HEK293 (cell line): ENCODE data around the gene CWC25.
A peak's percentile ranks its signal among the peaks of the same experiment; 100 is the strongest.

Experiments
- CTCF ChIA-PET: fragments of 350-600 bp; formaldehyde crosslinking; extraction: SDS; loops from one replicate; lab custom pipeline; 2021; ENCODE audit warnings: antibody characterized with exemption; lab: Yijun Ruan, JAX
- POLR2A ChIA-PET: fragments of 300-600 bp; formaldehyde crosslinking; extraction: SDS; loops from one replicate; lab custom pipeline; 2020; ENCODE audit warnings: antibody characterized with exemption, inconsistent platforms; lab: Yijun Ruan, JAX
- H3K27ac ChIP-seq: fragments of 200-500 bp; sonication (Bioruptor generic); 2 replicates; pipeline ENCODE4 v1.5.1; 2014; ENCODE audit warnings: low read depth, low read length, control low read depth, inconsistent platforms; ENCODE audit errors: extremely low read depth
- H3K36me3 ChIP-seq, 2 experiments: fragments of 200-500 bp in 1 of 2; sonication (Bioruptor generic) in 1 of 2; 1 replicate in 1 of 2; 2 replicates in 1 of 2; pipeline ENCODE4 v1.5.1; 2014 to 2017; ENCODE audit warnings: inconsistent platforms in 2 of 2, low read length in 2 of 2; ENCODE audit not compliant: control insufficient read depth in 2 of 2, insufficient read depth in 1 of 2
- H3K4me1 ChIP-seq: fragments of 200-500 bp; sonication (Bioruptor generic); 2 replicates; pipeline ENCODE4 v1.5.1; 2014; ENCODE audit warnings: mild to moderate bottlenecking, low read length, inconsistent platforms; ENCODE audit not compliant: control insufficient read depth, insufficient read depth
- H3K4me3 ChIP-seq: 2 replicates; pipeline ENCODE4 v1.5.1; 2011; ENCODE audit warnings: low read depth, mild to moderate bottlenecking, control low read depth, low read length, moderate library complexity
- H3K9me3 ChIP-seq: fragments of 200-500 bp; sonication (Bioruptor generic); 2 replicates; pipeline ENCODE4 v1.5.1; 2014; ENCODE audit warnings: low read depth, low read length, inconsistent platforms; ENCODE audit not compliant: control insufficient read depth, insufficient read depth
- KLF7 ChIP-seq: fragments of 450-650 bp; formaldehyde crosslinking; IDR thresholded peaks from 2 replicates; pipeline ENCODE4 v1.5.1; 2016; ENCODE audit warnings: missing biosample characterization, missing genetic modification characterization, borderline replicate concordance
- KLF8 ChIP-seq: fragments of 450-650 bp; formaldehyde crosslinking; IDR thresholded peaks from 2 replicates; pipeline ENCODE4 v1.5.1; 2016; ENCODE audit warnings: missing biosample characterization, missing genetic modification characterization
- PRDM1 ChIP-seq: fragments of 450-650 bp; formaldehyde crosslinking; IDR thresholded peaks from 2 replicates; pipeline ENCODE4; 2016; ENCODE audit warnings: missing biosample characterization, missing genetic modification characterization
- ZBTB1 ChIP-seq: fragments of 450-650 bp; formaldehyde crosslinking; IDR thresholded peaks from 2 replicates; pipeline ENCODE4 v1.5.1; 2016; ENCODE audit warnings: missing biosample characterization, missing genetic modification characterization
- ZBTB48 ChIP-seq: fragments of 450-650 bp; formaldehyde crosslinking; IDR thresholded peaks from 2 replicates; pipeline ENCODE4 v1.5.1; 2016; ENCODE audit warnings: missing biosample characterization, missing genetic modification characterization
- ZFP3 ChIP-seq: fragments of 450-650 bp; formaldehyde crosslinking; IDR thresholded peaks from 2 replicates; pipeline ENCODE4 v1.5.1; 2016; ENCODE audit warnings: low read depth, missing biosample characterization, missing genetic modification characterization
- ZIC2 ChIP-seq: fragments of 450-650 bp; formaldehyde crosslinking; IDR thresholded peaks from 2 replicates; pipeline ENCODE4 v1.5.1; 2016; ENCODE audit warnings: missing biosample characterization, missing genetic modification characterization
- ZNF266 ChIP-seq: fragments of 450-650 bp; formaldehyde crosslinking; IDR thresholded peaks from 2 replicates; pipeline ENCODE4 v1.5.1; 2016; ENCODE audit warnings: missing biosample characterization, missing genetic modification characterization, low read depth
- ZNF274 ChIP-seq, 2 experiments: fragments of 200-500 bp in 1 of 2; fragments of 450-650 bp in 1 of 2; sonication (Bioruptor generic) in 1 of 2; formaldehyde crosslinking in 1 of 2; IDR thresholded peaks; 2 replicates each; pipeline versions ENCODE4 v1.5.1 to v1.6.1; 2014 to 2016; ENCODE audit warnings: borderline replicate concordance in 1 of 2, inconsistent platforms in 1 of 2, low read length in 1 of 2, missing biosample characterization in 1 of 2, missing genetic modification characterization in 1 of 2
- ZNF311 ChIP-seq: fragments of 450-650 bp; formaldehyde crosslinking; IDR thresholded peaks from 2 replicates; pipeline ENCODE4 v1.5.1; 2017; ENCODE audit warnings: missing biosample characterization, missing genetic modification characterization, borderline replicate concordance
- ZNF350 ChIP-seq: fragments of 450-650 bp; formaldehyde crosslinking; IDR thresholded peaks from 2 replicates; pipeline ENCODE4 v1.5.0; 2017; ENCODE audit warnings: missing biosample characterization, mild to moderate bottlenecking, missing genetic modification characterization
- ZNF398 ChIP-seq: fragments of 450-650 bp; formaldehyde crosslinking; IDR thresholded peaks from 2 replicates; pipeline ENCODE4 v1.5.1; 2017; ENCODE audit warnings: missing biosample characterization, missing genetic modification characterization
- ZNF433 ChIP-seq: fragments of 450-650 bp; formaldehyde crosslinking; IDR thresholded peaks from 2 replicates; pipeline ENCODE4 v1.5.1; 2016; ENCODE audit warnings: missing biosample characterization, missing genetic modification characterization, low read depth
- ZNF596 ChIP-seq: fragments of 450-650 bp; IDR thresholded peaks from 2 replicates; pipeline ENCODE4 v1.5.0; 2018; ENCODE audit warnings: missing biosample characterization, mild to moderate bottlenecking, missing genetic modification characterization, moderate library complexity
- TF ChIP-seq, protein P1 (sequence below): fragments of 450-650 bp; formaldehyde crosslinking; IDR thresholded peaks from 2 replicates; pipeline ENCODE4 v1.5.1; 2016; ENCODE audit warnings: missing biosample characterization, missing genetic modification characterization
- TF ChIP-seq, protein P2 (sequence below): fragments of 450-650 bp; IDR thresholded peaks from 2 replicates; pipeline ENCODE4 v1.5.1; 2018; ENCODE audit warnings: missing biosample characterization, missing genetic modification characterization
- TF ChIP-seq, protein P3 (sequence below): fragments of 450-650 bp; formaldehyde crosslinking; IDR thresholded peaks from 2 replicates; pipeline ENCODE4 v1.5.1; 2016; ENCODE audit warnings: missing biosample characterization, missing genetic modification characterization

Gene CWC25

DNA sequence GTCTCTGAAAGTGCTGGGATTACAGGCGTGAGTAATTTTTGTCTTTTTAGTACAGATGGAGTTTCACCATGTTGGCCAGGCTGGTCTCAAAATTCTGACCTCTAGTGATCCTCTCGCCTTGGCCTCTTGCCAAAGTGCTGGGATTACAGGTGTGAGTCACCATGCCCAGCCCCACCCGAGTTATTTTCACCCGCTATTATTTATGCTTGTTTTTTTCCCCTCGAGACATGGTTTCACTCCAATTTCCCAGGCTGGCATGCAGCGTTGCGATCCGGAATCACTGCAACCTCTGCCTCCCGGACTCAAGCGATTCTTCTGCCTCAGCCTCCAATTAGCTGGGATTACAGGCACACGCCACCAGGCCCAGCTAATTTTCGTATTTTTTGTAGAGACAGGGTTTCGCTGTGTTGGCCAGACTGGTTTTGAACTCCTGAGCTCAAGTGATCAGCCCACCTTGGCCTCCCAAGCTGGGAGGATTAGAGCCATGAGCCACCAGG is 19.2 kb upstream of the CWC25 start (continued):
- TF ChIP-seq ZNF398 (tag by site-specific recombination) (no peak), KLF8 (peak; percentile 21; the same call in 1 of the 2 replicates), ZIC2 (tag by site-specific recombination) (no peak), ZBTB48 (tag by site-specific recombination) (no peak)
- TF ChIP-seq, protein P1, sequence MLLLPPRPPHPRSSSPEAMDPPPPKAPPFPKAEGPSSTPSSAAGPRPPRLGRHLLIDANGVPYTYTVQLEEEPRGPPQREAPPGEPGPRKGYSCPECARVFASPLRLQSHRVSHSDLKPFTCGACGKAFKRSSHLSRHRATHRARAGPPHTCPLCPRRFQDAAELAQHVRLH, result no peak

GRCh38 chr17:38825762-38826247 is 684 bp upstream of the CWC25 start:
- no peak for TF ChIP-seq ZBTB1 (tag by site-specific recombination)
- no peak for TF ChIP-seq ZNF433 (tag by site-specific recombination)
- TF ChIP-seq, protein P2, sequence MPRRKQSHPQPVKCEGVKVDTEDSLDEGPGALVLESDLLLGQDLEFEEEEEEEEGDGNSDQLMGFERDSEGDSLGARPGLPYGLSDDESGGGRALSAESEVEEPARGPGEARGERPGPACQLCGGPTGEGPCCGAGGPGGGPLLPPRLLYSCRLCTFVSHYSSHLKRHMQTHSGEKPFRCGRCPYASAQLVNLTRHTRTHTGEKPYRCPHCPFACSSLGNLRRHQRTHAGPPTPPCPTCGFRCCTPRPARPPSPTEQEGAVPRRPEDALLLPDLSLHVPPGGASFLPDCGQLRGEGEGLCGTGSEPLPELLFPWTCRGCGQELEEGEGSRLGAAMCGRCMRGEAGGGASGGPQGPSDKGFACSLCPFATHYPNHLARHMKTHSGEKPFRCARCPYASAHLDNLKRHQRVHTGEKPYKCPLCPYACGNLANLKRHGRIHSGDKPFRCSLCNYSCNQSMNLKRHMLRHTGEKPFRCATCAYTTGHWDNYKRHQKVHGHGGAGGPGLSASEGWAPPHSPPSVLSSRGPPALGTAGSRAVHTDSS (tag by site-specific recombination), result no peak
- Histone ChIP-seq H3K36me3 (peaks cover 7 to 10% of the 10 kb centered on the region in 2 experiments), H3K4me3 (peak overlapping the region; percentile 80), H3K27ac (peak overlapping the region; percentile 94), H3K9me3 (no peaks in the 10 kb centered on the region), H3K4me1 (no peaks in the 10 kb centered on the region)
- POLR2A ChIA-PET, result interaction anchor here (1.0 to 1.9 kb wide), 6 partner anchors 9 to 328 kb away, joined by 4 to 12 read pairs (median 10); partner anchors contain the start of genes LASP1 and RPL23
- CTCF ChIA-PET, result interaction anchor here (0.7 to 0.9 kb wide), 2 partner anchors 47 to 327 kb away, joined by 3 to 4 read pairs; no protein-coding TSS in a partner anchor

DNA sequence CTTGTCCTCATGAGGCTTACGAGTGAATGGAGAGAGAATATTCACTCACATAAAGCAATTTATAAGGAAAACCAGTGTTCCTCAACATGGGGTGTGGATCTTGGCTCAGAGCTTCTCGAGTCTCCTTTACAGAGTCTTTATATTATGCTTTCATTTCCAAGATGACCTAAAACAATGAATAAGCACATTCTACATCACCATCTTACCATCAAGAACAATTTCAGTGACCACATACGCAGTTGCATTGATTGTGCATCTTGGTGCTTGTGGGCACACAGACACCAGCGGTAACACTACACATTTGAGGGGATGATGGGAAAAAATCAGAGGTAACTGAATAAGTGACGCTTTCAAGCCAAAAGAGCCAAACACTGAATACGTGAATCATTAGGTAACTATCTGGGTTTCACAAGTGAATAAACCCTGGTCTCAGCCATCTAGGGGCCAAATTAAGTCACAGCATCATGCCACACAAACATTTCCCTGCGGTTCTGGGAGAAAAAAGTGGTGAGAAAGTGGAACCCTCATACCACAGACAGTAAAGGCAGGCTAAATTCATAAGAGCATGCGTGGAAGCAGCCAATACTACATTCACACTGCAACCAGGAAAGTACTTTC is 9.4 kb downstream of the CWC25 start:
- TF ChIP-seq, protein P3, sequence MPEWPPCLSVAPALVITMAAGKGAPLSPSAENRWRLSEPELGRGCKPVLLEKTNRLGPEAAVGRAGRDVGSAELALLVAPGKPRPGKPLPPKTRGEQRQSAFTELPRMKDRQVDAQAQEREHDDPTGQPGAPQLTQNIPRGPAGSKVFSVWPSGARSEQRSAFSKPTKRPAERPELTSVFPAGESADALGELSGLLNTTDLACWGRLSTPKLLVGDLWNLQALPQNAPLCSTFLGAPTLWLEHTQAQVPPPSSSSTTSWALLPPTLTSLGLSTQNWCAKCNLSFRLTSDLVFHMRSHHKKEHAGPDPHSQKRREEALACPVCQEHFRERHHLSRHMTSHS (tag by site-specific recombination), result no peak
- 0 out of 2 replicates have a peak, but pooled peaks have one; percentile 26 for TF ChIP-seq PRDM1
- ChIA-PET CTCF (no interaction called here), POLR2A (no interaction called here)
- Histone ChIP-seq H3K4me3 (no peak overlapping the region), H3K9me3 (no peaks in the 10 kb centered on the region), H3K4me1 (no peaks in the 10 kb centered on the region), H3K36me3 (peaks cover 73 to 77% of the 10 kb centered on the region in 2 experiments), H3K27ac (no peak overlapping the region)

DNA sequence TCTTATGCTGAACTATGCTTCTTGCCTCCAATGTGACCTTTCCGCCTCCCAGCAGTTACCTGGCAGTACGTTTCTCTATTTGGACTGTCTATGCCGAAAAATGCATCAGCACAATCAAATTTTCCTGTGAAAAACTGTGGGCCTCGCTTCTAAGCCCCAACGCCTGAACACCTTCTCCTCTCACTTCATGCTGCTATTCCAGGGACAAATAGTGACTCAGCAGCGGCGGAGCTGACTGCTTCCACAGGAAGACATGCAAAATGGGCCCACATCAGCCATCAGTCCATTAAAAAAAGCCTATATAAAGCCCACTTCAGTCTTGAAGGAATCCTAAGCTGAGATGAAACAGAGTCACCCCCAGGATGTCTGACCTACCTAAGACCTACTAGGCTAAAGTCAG is 15.3 kb downstream of the CWC25 start:
- Histone ChIP-seq H3K27ac (no peak overlapping the region), H3K4me3 (no peak overlapping the region), H3K9me3 (no peaks in the 10 kb centered on the region), H3K4me1 (no peaks in the 10 kb centered on the region), H3K36me3 (peaks cover 74 to 85% of the 10 kb centered on the region in 2 experiments)
- ChIA-PET CTCF (interaction anchor here (0.5 kb wide), 1 partner anchor 75 kb away, joined by 4 read pairs; no protein-coding TSS in a partner anchor), POLR2A (interaction anchor here (0.7 to 1.2 kb wide), 2 partner anchors 8 to 37 kb away, joined by 3 read pairs; no protein-coding TSS in a partner anchor)
- TF ChIP-seq ZNF596 (tag by site-specific recombination) (no peak), ZNF274 (IDR thresholded peaks at IDR 0.05; ENCODE audit: low read length) (no peak), ZNF274 (tag by site-specific recombination; IDR thresholded peaks at IDR 0.05; ENCODE audit: borderline replicate concordance) (no peak), KLF7 (tag by site-specific recombination) (no peak), ZNF350 (no peak), ZFP3 (no peak), ZNF266 (tag by site-specific recombination) (no peak), ZNF311 (tag by site-specific recombination) (no peak)
